KMS-11 (cell line): ENCODE measurements around the gene MYH11.
"Not testable (repeated sequence)": the region's sequence is repeated elsewhere in the genome, so short reads cannot be mapped to it uniquely, and the experiment has no call there.

Source experiments
- H2AFZ ChIP-seq: fragments of 200-600 bp; sonication (generic); 2 replicates; pipeline ENCODE4 v1.6.1; 2016; ENCODE audit warnings: antibody characterized with exemption, mixed run types, low read depth
- H3K27ac ChIP-seq: fragments of 200-600 bp; sonication (generic); 2 replicates; pipeline ENCODE4 v1.6.1; 2016; ENCODE audit warnings: mild to moderate bottlenecking, mixed run types
- H3K27me3 ChIP-seq: fragments of 200-600 bp; sonication (generic); 2 replicates; pipeline ENCODE4 v1.6.1; 2017; ENCODE audit warnings: mild to moderate bottlenecking, low read depth, mixed run types, moderate library complexity; ENCODE audit not compliant: insufficient read depth
- H3K36me3 ChIP-seq: fragments of 200-600 bp; sonication (generic); 2 replicates; pipeline ENCODE4 v1.6.1; 2017; ENCODE audit warnings: mild to moderate bottlenecking, mixed run types; ENCODE audit not compliant: insufficient read depth
- H3K4me1 ChIP-seq: fragments of 200-600 bp; sonication (generic); 2 replicates; pipeline ENCODE4 v1.6.1; 2016; ENCODE audit warnings: mild to moderate bottlenecking, low read depth, mixed run types; ENCODE audit not compliant: poor library complexity, severe bottlenecking
- H3K4me2 ChIP-seq: fragments of 200-600 bp; sonication (generic); 2 replicates; pipeline ENCODE4 v1.7.0; 2016; ENCODE audit warnings: mild to moderate bottlenecking, mixed run types
- H3K4me3 ChIP-seq: fragments of 200-600 bp; sonication (generic); IDR thresholded peaks from 2 replicates; pipeline ENCODE4 v1.6.1; 2017; ENCODE audit warnings: low read depth, low read length, mixed read lengths; ENCODE audit not compliant: insufficient read depth
- H3K79me2 ChIP-seq: fragments of 200-600 bp; sonication (generic); 2 replicates; pipeline ENCODE4 v1.6.1; 2016; ENCODE audit warnings: low read depth, mixed run types; ENCODE audit not compliant: insufficient read depth
- H3K9ac ChIP-seq: fragments of 200-600 bp; sonication (generic); 2 replicates; pipeline ENCODE4 v1.6.1; 2016; ENCODE audit warnings: mild to moderate bottlenecking, mixed run types
- H4K20me1 ChIP-seq: fragments of 200-600 bp; sonication (generic); 2 replicates; pipeline ENCODE4 v1.6.1; 2016; ENCODE audit warnings: mild to moderate bottlenecking, mixed run types; ENCODE audit not compliant: insufficient read depth
- TF ChIP-seq, protein P1 (sequence below): fragments of 200-600 bp; sonication (generic); conservative IDR thresholded peaks from 2 replicates; pipeline ENCODE4 v1.6.1; 2017; ENCODE audit warnings: low read depth, mild to moderate bottlenecking, antibody characterized with exemption, low read length, moderate library complexity, mixed read lengths

The MYH11 gene

GRCh38 chr16:15658556-15658955, 198.3 kb downstream of the MYH11 start:
- no peak overlapping the region for H2AFZ ChIP-seq
- no peak overlapping the region for H3K4me2 ChIP-seq
- H3K9ac ChIP-seq, result no peak overlapping the region
- no peaks in the 10 kb centered on the region for H3K36me3 ChIP-seq
- H3K4me3 ChIP-seq, result no peak overlapping the region
- TF ChIP-seq, protein P1, sequence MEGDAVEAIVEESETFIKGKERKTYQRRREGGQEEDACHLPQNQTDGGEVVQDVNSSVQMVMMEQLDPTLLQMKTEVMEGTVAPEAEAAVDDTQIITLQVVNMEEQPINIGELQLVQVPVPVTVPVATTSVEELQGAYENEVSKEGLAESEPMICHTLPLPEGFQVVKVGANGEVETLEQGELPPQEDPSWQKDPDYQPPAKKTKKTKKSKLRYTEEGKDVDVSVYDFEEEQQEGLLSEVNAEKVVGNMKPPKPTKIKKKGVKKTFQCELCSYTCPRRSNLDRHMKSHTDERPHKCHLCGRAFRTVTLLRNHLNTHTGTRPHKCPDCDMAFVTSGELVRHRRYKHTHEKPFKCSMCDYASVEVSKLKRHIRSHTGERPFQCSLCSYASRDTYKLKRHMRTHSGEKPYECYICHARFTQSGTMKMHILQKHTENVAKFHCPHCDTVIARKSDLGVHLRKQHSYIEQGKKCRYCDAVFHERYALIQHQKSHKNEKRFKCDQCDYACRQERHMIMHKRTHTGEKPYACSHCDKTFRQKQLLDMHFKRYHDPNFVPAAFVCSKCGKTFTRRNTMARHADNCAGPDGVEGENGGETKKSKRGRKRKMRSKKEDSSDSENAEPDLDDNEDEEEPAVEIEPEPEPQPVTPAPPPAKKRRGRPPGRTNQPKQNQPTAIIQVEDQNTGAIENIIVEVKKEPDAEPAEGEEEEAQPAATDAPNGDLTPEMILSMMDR, result no peak
- H3K27me3 ChIP-seq, result no peaks in the 10 kb centered on the region
- H4K20me1 ChIP-seq, result no peaks in the 10 kb centered on the region
- H3K27ac ChIP-seq, result no peak overlapping the region
- H3K4me1 ChIP-seq, result peaks cover 4% of the 10 kb centered on the region
- peaks cover 81% of the 10 kb centered on the region for H3K79me2 ChIP-seq

DNA sequence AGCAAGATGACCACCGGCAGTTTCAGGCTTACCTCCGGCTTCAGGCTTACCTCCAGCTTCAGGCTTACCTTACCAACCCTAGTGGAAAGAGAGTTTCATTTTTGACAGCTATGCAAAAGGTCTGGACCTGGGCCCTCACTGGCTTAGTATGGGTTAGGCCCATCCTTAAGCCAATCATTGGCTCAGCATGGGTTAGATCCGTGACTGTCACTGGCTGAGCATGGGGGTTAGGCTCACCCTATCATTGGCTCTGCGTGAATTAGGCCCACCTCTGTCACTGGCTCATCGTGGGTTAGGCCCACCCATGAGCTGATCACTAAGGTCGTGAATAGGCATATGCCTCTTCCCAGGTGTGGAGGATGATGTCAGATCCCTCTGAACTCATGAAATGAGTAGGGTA, 198.7 kb downstream of the MYH11 start:
- Histone ChIP-seq H3K36me3 (no peaks in the 10 kb centered on the region), H3K4me3 (no peak overlapping the region), H3K4me2 (no peak overlapping the region), H2AFZ (no peak overlapping the region), H4K20me1 (no peaks in the 10 kb centered on the region), H3K27me3 (no peaks in the 10 kb centered on the region), H3K4me1 (peaks cover 8% of the 10 kb centered on the region), H3K9ac (no peak overlapping the region), H3K79me2 (peaks cover 83% of the 10 kb centered on the region), H3K27ac (no peak overlapping the region)
- TF ChIP-seq, protein P1, result no peak

GRCh38 chr16:15655561-15655960, 201.3 kb downstream of the MYH11 start:
- Histone ChIP-seq H3K4me1 (peaks cover 26% of the 10 kb centered on the region), H3K79me2 (peaks cover 87% of the 10 kb centered on the region)
- H3K4me3 ChIP-seq, H3K36me3 ChIP-seq, H3K27me3 ChIP-seq, H3K4me2 ChIP-seq, H3K27ac ChIP-seq, H4K20me1 ChIP-seq, H2AFZ ChIP-seq, H3K9ac ChIP-seq: not testable (repeated sequence)

GRCh38 chr16:15654591-15654990, 202.2 kb downstream of the MYH11 start:
- TF ChIP-seq, protein P1, result no peak
- Histone ChIP-seq H3K27me3 (no peaks in the 10 kb centered on the region), H3K79me2 (peaks cover 82% of the 10 kb centered on the region), H3K4me1 (peaks cover 27% of the 10 kb centered on the region), H2AFZ (no peak overlapping the region), H3K36me3 (no peaks in the 10 kb centered on the region), H3K9ac (no peak overlapping the region), H3K27ac (no peak overlapping the region), H3K4me3 (no peak overlapping the region), H4K20me1 (no peaks in the 10 kb centered on the region), H3K4me2 (no peak overlapping the region)

DNA sequence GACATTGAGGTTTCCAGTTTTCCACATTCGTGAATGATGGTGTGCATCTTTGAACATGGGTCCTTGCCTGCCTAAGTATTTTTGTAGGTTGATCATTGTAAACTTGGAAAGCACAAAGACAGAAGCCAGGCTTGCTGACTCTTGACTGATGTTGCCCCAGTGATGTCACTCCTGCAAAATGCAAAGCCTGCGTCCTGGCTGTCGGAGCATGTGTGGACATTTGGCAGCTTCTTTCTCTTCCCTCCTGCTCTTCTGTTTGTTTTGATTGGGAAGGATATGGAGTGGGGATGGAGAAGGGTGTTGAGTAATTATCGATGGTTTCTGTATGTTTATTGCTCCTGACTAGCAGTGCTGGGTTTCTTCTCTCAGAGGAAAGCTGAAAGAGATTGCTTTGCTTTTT, 203.6 kb downstream of the MYH11 start:
- Histone ChIP-seq H3K27ac (no peak overlapping the region), H3K4me2 (no peak overlapping the region), H3K9ac (no peak overlapping the region), H2AFZ (no peak overlapping the region), H3K79me2 (peaks cover 68% of the 10 kb centered on the region), H4K20me1 (no peaks in the 10 kb centered on the region), H3K4me1 (peaks cover 32% of the 10 kb centered on the region), H3K27me3 (no peaks in the 10 kb centered on the region), H3K4me3 (no peak overlapping the region), H3K36me3 (no peaks in the 10 kb centered on the region)
- TF ChIP-seq, protein P1, result no peak
